Lower lobe of right lung (tissue), 2 donors: ENCODE data around the gene KCNQ1. TPM values are rescaled to one million over a fixed set of nuclear protein-coding genes. Genes with fewer than 3 reads are reported as not detected.

ENCODE experiments used
- ATAC-seq, 2 donors: fragments of 200-7000 bp; cut with Tn5 transposase; one replicate each; pipeline ENCODE4 v1.9.1; 2020 to 2022; ENCODE audit warnings: mild to moderate bottlenecking in 2 of 2, moderate library complexity in 2 of 2
- DNase-seq: peaks from one replicate; pipeline ENCODE4 v3.0.0-alpha.2; 2020
- H3K27ac ChIP-seq: fragments of 200-600 bp; one replicate; pipeline ENCODE4 v1.8.0; 2022
- H3K27me3 ChIP-seq: fragments of 200-600 bp; one replicate; pipeline ENCODE4 v1.8.0; 2022; ENCODE audit warnings: low read depth
- H3K36me3 ChIP-seq: fragments of 200-600 bp; one replicate; pipeline ENCODE4 v1.8.0; 2022; ENCODE audit warnings: mild to moderate bottlenecking
- H3K4me1 ChIP-seq: fragments of 200-600 bp; one replicate; pipeline ENCODE4 v1.8.0; 2022
- H3K4me3 ChIP-seq: fragments of 200-600 bp; one replicate; pipeline ENCODE4 v1.8.0; 2022; ENCODE audit warnings: mild to moderate bottlenecking
- H3K9me3 ChIP-seq: fragments of 200-600 bp; one replicate; pipeline ENCODE4 v1.8.0; 2022
- intact Hi-C: fragments of 100-400 bp; cut with DNase I; formaldehyde crosslinking; loops from one replicate; pipeline ENCODE4 v1.11.0; 2022
- total RNA-seq: library from RNA; stranded (reverse); fragmentation: NEBNext Ultra II Directional; extraction: Animal tissue kit (Norgen Biotek cat#: 25700); gene quantifications from one replicate; pipeline ENCODE4 v1.2.1, GENCODE V29; 2021
- TF ChIP-seq, protein P1 (sequence below): fragments of 200-600 bp; IDR thresholded peaks from one replicate; pipeline ENCODE4 v1.8.0; 2022; ENCODE audit warnings: antibody characterized with exemption, mild to moderate bottlenecking
- donor health status: DM: no; HTN: yes; CAD: no; lungs with severe emphysema.

Gene KCNQ1
- total RNA-seq, 1 donor from 2014 or later, result 51.0 TPM

- ATAC-seq, result no peak
- Histone ChIP-seq H3K9me3 (no peaks in the 10 kb centered on the region), H3K27me3 (no peaks in the 10 kb centered on the region), H3K36me3 (no peaks in the 10 kb centered on the region), H3K4me3 (no peak overlapping the region), H3K27ac (no peak overlapping the region), H3K4me1 (no peaks in the 10 kb centered on the region)
- DNase-seq, result no peak
- intact Hi-C loops, result no loop called here
- TF ChIP-seq, protein P1, sequence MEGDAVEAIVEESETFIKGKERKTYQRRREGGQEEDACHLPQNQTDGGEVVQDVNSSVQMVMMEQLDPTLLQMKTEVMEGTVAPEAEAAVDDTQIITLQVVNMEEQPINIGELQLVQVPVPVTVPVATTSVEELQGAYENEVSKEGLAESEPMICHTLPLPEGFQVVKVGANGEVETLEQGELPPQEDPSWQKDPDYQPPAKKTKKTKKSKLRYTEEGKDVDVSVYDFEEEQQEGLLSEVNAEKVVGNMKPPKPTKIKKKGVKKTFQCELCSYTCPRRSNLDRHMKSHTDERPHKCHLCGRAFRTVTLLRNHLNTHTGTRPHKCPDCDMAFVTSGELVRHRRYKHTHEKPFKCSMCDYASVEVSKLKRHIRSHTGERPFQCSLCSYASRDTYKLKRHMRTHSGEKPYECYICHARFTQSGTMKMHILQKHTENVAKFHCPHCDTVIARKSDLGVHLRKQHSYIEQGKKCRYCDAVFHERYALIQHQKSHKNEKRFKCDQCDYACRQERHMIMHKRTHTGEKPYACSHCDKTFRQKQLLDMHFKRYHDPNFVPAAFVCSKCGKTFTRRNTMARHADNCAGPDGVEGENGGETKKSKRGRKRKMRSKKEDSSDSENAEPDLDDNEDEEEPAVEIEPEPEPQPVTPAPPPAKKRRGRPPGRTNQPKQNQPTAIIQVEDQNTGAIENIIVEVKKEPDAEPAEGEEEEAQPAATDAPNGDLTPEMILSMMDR, result no peak
These were observed 321.4 kb downstream of the KCNQ1 start for GRCh38 chr11:2766166-2766565.

DNA sequence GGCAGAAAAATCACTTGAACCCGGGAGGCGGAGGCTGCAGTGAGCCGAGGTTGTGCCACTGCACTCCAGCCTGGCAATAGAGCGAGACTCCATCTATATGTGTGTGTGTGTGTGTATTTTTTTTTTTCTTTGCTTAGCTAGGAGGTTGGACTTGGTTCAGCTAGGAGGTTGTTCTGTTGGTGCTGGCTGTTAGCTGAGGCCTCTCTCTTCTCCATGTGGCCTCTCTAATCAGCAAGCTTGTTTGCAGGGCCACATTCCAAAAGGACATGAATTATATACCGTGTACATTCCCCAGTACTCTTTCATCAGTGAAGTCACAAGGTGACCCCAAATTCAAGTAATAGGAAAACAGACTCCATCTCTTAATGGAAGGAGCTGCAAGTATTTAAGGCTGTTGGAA lies 322.3 kb downstream of the KCNQ1 start:
- intact Hi-C loops, result no loop called here

DNA sequence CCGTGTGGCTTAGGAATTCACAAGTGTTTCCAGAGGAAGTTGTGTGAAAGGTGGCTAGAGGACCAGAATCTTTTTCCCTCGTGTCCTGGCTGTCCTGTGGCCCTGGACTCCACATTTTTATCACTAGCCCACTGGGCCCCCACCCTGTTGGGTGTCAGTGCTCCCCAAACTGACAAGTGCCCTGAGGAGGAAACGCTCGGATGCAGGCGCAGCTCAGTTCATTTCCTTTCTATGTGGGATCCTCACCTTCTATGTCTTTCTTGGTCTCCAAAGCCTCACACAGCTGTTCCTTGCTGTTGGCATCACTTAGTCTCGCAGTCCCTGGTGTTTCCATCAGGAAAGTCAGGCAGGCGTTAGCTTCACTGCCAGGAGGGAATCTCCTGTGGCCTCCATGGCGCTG lies 323.0 kb downstream of the KCNQ1 start:
- intact Hi-C loops, result no loop called here
- Histone ChIP-seq H3K4me1 (no peaks in the 10 kb centered on the region), H3K4me3 (no peak overlapping the region), H3K27me3 (no peaks in the 10 kb centered on the region), H3K36me3 (no peaks in the 10 kb centered on the region), H3K27ac (no peak overlapping the region), H3K9me3 (no peaks in the 10 kb centered on the region)
- no peak for ATAC-seq
- DNase-seq, result no peak
- TF ChIP-seq, protein P1, result no peak

More for the DNA sequence above, 322.3 kb downstream of the KCNQ1 start:
- no peaks in the 10 kb centered on the region for H3K4me1 ChIP-seq
- H3K9me3 ChIP-seq, result no peaks in the 10 kb centered on the region
- TF ChIP-seq, protein P1, result no peak
- no peak for DNase-seq
- no peak overlapping the region for H3K4me3 ChIP-seq
- no peak overlapping the region for H3K27ac ChIP-seq
- no peaks in the 10 kb centered on the region for H3K27me3 ChIP-seq
- no peak for ATAC-seq
- H3K36me3 ChIP-seq, result no peaks in the 10 kb centered on the region

DNA sequence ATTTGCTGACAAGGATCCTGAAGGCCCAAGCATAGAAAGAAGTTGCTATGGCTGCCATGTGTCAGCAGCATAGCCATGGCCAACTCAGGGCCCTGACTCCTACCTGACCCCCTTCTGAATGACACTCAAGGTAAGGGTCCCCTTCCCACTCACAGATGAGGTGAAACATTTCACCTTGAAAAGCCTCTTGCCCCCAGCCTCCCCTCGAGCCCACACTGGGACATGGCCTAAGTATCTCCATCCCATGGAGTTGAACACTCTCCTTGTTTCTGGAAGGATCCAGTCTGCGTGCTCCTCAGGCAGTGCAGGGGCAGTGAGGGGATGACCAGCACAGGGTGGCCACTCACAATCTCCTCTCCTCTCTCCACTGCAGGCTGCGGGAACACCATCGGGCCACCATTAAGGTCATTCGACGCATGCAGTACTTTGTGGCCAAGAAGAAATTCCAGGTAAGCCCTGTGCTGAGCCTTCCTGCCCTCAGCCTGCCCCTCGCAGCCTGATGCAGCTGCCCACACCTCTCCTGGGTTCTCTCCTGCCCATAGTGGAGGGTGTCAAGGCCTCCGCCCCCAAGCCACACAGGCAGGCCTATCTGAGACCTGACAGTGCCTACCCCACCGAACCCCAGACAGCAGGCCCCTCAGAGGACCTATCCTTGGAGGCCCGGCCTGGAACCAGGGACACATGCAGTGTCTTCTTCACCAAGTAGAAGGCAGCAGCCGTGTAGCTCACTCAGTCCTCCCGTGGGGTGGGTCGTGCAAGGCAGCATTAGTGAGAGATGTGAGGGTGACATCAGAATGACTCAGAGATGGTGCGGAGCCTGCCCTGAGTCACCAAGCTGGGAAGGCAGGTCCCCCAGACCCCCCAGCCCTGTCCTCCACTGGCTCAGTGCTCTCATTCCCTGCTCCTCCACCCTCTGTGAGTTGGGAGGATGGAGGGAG lies 323.9 kb downstream of the KCNQ1 start:
- ATAC-seq (no peak), DNase-seq (peak; percentile 30)
- Histone ChIP-seq H3K9me3 (no peaks in the 10 kb centered on the region), H3K4me3 (no peak overlapping the region), H3K27ac (no peak overlapping the region), H3K36me3 (no peaks in the 10 kb centered on the region), H3K4me1 (no peaks in the 10 kb centered on the region), H3K27me3 (no peaks in the 10 kb centered on the region)
- TF ChIP-seq, protein P1, result no peak
- intact Hi-C loops, result no loop called here

DNA sequence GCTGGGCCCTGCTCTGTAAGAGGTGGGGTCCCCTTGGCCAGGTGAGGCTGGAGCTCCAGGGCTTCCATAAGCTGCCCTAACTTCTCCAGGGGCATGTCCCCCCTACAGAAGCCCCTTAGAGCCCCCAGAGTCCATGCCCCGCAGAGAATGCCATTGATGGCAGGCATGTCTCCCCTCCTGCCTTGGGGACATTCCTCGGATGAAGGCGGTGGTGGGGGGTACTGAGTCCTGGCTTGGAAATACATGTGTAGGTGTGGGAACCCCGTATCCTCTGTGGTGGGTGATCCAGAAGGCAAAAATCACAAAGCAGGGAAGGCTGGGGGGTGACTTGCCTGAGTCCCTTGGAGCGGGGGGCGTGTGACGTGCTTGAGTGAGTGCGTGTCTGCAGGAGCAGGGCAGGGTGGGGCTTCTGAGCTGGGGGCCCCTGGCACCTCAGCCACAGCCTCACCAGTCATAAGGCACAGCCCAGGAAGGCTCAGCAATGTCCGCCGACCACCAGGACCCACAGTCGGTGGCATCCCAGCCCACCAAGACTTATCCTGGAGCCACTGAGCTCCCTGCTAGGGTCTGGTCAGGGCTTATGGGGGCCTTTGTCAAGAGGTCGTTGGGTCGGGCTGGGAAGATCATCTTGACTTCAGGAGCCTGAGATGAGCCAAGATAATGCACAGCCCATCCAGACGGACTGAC lies 324.7 kb downstream of the KCNQ1 start:
- TF ChIP-seq, protein P1, result no peak
- ATAC-seq (no peak), DNase-seq (peak; percentile 33)
- intact Hi-C loops, result no loop called here
- H3K4me3 ChIP-seq, result no peak overlapping the region
- H3K36me3 ChIP-seq, result no peaks in the 10 kb centered on the region
- H3K27ac ChIP-seq, result no peak overlapping the region
- no peaks in the 10 kb centered on the region for H3K4me1 ChIP-seq
- no peaks in the 10 kb centered on the region for H3K9me3 ChIP-seq
- no peaks in the 10 kb centered on the region for H3K27me3 ChIP-seq
